ENCODE data around the gene KSR1. TPM values are rescaled to one million over a fixed set of nuclear protein-coding genes. Genes with fewer than 3 reads are reported as not detected.

The KSR1 gene
- total and polyA plus RNA-seq, 2 of the 8 experiments (the other 6 are each of a cell fraction or from before 2014, with no cell fraction given): 14.1 to 34.7 TPM

DNA sequence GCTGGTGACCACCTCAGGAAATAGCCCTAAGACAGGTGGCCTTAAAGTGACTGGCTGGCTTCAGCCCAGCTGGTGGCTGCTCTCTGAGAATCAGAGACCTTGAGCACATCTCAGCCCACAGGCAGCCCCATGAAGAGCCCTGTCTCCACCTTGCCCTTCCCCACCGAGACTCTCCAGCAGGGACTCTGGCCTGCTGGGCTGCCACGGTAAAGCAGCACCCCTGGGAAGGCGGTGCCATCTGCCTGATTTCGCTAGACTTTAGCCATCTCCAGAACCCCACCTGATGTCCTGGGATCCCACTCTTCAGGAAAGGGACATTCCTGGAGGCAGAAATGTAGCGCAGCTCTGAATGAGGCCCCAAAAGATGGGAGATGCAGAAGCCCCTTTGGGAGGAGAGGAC is 129.5 kb downstream of the KSR1 start (continued):
- TF ChIP-seq TAF1 (IDR thresholded peaks at IDR 0.05; ENCODE audit: low read depth, low read length): no peak
- TF ChIP-seq SP4 (IDR thresholded peaks at IDR 0.05; ENCODE audit: low read length): no peak
- TF ChIP-seq, protein P1, sequence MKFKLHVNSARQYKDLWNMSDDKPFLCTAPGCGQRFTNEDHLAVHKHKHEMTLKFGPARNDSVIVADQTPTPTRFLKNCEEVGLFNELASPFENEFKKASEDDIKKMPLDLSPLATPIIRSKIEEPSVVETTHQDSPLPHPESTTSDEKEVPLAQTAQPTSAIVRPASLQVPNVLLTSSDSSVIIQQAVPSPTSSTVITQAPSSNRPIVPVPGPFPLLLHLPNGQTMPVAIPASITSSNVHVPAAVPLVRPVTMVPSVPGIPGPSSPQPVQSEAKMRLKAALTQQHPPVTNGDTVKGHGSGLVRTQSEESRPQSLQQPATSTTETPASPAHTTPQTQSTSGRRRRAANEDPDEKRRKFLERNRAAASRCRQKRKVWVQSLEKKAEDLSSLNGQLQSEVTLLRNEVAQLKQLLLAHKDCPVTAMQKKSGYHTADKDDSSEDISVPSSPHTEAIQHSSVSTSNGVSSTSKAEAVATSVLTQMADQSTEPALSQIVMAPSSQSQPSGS (IDR thresholded peaks at IDR 0.05; ENCODE audit: low read length): no peak
- no peak for TF ChIP-seq KDM5A (IDR thresholded peaks at IDR 0.05; ENCODE audit: low read length)
- TF ChIP-seq EZH2 (IDR thresholded peaks at IDR 0.05; ENCODE audit: low read depth, low read length, severe bottlenecking): no peak
- no peak for TF ChIP-seq GABPA (IDR thresholded peaks at IDR 0.05; ENCODE audit: borderline replicate concordance, insufficient read depth, low read length)
- TF ChIP-seq RXRA (IDR thresholded peaks at IDR 0.05; ENCODE audit: insufficient read depth, low read depth, low read length): no peak
- TF ChIP-seq RNF2 (IDR thresholded peaks at IDR 0.05; ENCODE audit: borderline replicate concordance, low read depth, low read length, missing control alignments, poor library complexity, severe bottlenecking): no peak

Data from H1 (cell line).